ENCODE results near the gene LPXN.
"Not testable (repeated sequence)": the region's sequence is repeated elsewhere in the genome, so short reads cannot be mapped to it uniquely, and the experiment has no call there.

The LPXN gene

DNA sequence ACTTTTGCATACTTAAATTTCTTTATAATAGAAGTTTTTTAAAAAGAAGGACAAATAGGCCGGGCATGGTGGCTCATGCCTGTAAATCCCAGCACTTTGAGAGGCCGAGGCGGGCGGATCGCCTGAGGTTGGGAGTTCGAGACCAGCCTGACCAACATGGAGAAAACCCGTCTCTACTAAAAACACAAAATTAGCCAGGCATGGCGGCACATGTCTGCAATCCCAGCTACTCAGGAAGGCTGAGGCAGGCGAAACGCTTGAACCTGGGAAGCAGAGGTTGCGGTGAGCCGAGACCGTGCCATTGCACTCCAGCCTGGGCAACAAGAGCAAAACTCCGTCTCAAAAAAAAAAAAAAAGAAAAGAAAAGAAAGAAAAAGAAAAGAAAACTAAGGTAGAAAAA, 2.8 kb downstream of the LPXN start:
- not testable (repeated sequence) for H3K9me3 ChIP-seq (ENCODE audit: control insufficient read depth, insufficient read depth, low read length); H3K9ac ChIP-seq (ENCODE audit: low read depth, low read length); H3K4me1 ChIP-seq (ENCODE audit: insufficient read depth, low read length); H3K36me3 ChIP-seq (ENCODE audit: insufficient read depth, low read length)

DNA sequence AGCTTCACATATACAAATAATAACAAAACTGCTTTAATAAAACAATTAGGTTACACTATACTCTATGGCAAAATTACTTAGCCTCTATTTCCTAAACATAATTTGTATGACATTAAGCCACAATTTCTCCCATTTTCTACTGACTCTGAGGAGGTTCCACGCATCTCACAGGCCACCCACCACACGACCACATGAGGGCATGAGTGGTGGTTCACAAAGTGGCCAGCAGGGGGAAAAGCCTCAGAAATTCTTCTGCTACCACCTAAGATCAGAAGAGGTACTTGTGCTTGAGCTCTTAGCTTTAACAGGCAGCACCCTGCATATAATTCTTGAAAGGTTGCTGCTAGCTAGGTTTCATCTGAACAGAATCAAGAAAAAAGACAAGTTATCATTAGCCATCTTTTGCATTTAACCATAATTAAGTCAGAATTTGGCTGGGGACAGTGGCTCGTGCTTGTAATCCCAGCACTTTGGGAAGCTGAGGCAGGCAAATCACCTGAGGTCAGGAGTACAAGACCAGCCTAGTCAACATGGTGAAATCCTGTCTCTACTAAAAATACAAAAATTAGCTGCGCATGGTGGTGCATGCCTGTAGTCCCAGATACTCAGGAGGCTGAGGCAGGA, 7.7 kb downstream of the LPXN start:
- no peaks in the 10 kb centered on the region for H3K36me3 ChIP-seq (ENCODE audit: insufficient read depth, low read length)

DNA sequence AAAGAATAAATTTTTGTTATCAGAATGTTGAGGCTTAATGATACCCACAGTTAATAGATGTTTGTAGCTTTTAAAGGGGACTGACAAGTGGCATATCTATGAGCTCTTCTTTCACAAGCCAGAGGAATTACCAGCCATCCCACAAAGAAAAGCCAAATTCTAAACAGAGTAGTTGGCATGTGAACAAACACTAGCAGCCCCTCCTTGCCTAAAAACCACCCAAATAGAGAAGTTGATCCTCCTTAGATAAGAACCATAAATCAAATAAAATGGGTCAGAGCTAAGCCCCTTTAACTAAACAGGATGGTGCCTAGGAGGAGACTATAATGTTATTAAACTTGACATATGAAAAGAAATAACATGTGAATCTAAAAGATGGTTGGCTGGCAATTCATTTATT, 11.4 kb downstream of the LPXN start:
- no peaks in the 10 kb centered on the region for H3K9me3 ChIP-seq (ENCODE audit: control insufficient read depth, insufficient read depth, low read length)
- no peaks in the 10 kb centered on the region for H3K36me3 ChIP-seq (ENCODE audit: insufficient read depth, low read length)
- no peaks in the 10 kb centered on the region for H3K4me1 ChIP-seq (ENCODE audit: insufficient read depth, low read length)
- H3K9ac ChIP-seq (ENCODE audit: low read depth, low read length): no peak overlapping the region

More for the DNA sequence above, 7.7 kb downstream of the LPXN start:
- Histone ChIP-seq H3K4me1 (ENCODE audit: insufficient read depth, low read length) (no peaks in the 10 kb centered on the region), H3K9me3 (ENCODE audit: control insufficient read depth, insufficient read depth, low read length) (no peaks in the 10 kb centered on the region), H3K9ac (ENCODE audit: low read depth, low read length) (no peak overlapping the region)

DNA sequence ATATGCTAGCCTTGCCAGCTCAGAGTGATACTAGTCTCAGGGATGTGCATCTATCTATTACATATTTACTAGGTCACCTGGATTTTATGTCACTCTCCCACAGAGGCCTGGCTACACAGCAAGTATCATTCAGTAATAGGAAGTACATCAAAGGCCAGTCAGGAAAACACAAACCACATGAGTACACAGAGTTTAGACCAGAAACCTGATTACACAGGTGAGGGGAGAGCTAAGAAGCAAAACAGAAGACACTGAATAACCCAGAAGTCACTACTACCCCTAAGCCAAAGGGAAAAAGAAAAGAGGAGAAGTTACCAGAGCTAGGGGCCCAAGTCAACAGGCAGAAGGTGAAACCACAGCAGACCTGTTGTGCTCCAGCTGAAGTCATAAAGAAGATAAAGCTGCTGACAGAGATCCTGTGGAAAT, 13.3 kb downstream of the LPXN start:
- Histone ChIP-seq H3K4me1 (ENCODE audit: insufficient read depth, low read length) (no peaks in the 10 kb centered on the region), H3K9ac (ENCODE audit: low read depth, low read length) (no peak overlapping the region), H3K36me3 (ENCODE audit: insufficient read depth, low read length) (no peaks in the 10 kb centered on the region), H3K9me3 (ENCODE audit: control insufficient read depth, insufficient read depth, low read length) (no peaks in the 10 kb centered on the region)

DNA sequence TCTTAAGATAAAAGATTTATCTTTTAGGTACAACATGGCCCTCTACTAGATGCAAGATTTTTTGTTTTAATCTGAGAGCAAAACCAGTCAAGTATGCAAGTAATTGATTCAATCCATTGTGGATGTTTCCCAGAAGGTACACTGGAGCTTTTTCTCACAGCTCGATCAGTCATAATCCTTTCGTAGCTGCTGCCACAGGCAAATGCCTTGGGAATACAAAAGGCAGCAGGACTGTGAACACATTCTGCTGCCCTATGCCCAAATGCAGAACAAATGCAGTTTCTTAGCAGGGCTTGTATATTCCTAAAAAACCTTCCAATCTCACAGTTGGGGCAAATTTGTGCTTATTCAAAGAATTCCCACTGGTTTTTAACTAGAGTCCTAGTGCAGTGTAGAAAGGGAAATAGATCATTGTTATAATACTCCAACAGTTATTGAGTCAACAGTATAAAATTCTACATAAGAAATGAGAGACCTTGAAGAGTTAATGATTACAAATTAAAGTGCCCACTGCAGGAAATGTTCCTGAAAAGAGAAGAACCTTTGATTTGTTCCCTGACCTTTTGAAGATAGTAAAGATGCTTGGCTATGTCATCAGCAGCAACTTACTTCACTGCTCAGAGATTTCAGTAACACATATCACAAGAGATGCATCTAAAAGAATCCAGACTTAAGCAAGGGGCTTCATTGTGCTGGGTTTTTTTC, 14.1 kb downstream of the LPXN start:
- no peak overlapping the region for H3K9ac ChIP-seq (ENCODE audit: low read depth, low read length)
- H3K4me1 ChIP-seq (ENCODE audit: insufficient read depth, low read length): no peaks in the 10 kb centered on the region
- H3K36me3 ChIP-seq (ENCODE audit: insufficient read depth, low read length): no peaks in the 10 kb centered on the region
- no peaks in the 10 kb centered on the region for H3K9me3 ChIP-seq (ENCODE audit: control insufficient read depth, insufficient read depth, low read length)

DNA sequence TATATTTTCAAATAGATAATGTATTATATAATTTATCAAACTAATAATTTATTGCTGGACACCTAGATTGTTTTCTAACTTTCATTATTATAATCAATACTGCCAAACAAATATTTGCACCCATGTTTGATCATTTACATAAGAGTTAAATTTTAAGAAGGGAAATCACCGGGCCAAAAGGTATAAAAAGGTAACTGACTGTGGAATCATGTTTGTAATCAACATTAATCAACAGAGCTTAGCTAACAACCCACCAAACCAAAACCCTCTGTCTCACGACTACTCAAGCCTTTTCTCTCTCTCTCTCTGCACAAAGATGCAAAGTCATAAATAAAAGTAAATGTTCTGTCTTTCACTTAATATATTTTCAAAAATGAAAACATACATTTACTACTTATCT, 14.8 kb downstream of the LPXN start:
- no peaks in the 10 kb centered on the region for H3K9me3 ChIP-seq (ENCODE audit: control insufficient read depth, insufficient read depth, low read length)
- no peak overlapping the region for H3K9ac ChIP-seq (ENCODE audit: low read depth, low read length)
- H3K4me1 ChIP-seq (ENCODE audit: insufficient read depth, low read length): no peaks in the 10 kb centered on the region
- H3K36me3 ChIP-seq (ENCODE audit: insufficient read depth, low read length): no peaks in the 10 kb centered on the region

DNA sequence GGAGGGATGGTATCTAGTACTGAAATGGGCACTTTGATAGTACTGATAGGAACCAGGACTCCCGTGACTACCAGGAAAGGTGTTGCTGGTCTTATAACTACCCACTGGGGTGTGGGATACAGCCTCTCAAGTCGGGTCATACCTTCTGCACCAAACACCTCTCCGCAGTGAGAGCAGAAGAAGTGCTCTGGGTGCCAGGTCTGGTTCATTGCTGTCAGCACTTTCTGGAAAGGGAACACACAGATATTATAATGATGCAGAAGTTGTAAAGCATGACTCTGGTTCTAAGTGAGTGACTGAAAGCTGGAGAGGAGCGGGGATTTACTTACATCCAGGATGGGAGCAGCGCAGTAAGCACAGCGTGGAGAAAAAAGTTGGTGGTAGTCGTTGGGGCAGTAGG, 26.0 kb downstream of the LPXN start:
- Histone ChIP-seq H3K9ac (ENCODE audit: low read depth, low read length) (no peak overlapping the region), H3K36me3 (ENCODE audit: insufficient read depth, low read length) (no peaks in the 10 kb centered on the region), H3K4me1 (ENCODE audit: insufficient read depth, low read length) (no peaks in the 10 kb centered on the region), H3K9me3 (ENCODE audit: control insufficient read depth, insufficient read depth, low read length) (no peaks in the 10 kb centered on the region)

DNA sequence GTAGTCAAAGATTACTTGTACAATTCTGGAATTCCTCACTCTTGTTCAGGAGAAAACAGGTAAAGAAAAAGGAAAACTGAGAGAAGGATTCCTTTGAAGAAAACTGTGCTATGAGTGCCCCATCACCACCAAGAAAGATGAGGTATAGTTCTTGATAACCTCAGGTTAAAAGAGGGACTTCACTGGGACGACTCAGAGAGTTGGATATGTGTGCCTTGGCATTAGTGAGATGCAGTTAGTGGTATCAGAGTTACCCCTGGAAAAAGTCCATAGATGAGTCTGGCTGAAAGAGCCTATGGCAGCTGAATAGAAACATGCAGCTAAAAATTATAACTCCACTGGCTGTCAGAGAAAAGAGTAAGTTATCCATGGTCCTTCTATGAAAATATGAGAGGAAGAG, 28.8 kb downstream of the LPXN start:
- Histone ChIP-seq H3K9ac (ENCODE audit: low read depth, low read length) (no peak overlapping the region), H3K9me3 (ENCODE audit: control insufficient read depth, insufficient read depth, low read length) (no peaks in the 10 kb centered on the region)

DNA sequence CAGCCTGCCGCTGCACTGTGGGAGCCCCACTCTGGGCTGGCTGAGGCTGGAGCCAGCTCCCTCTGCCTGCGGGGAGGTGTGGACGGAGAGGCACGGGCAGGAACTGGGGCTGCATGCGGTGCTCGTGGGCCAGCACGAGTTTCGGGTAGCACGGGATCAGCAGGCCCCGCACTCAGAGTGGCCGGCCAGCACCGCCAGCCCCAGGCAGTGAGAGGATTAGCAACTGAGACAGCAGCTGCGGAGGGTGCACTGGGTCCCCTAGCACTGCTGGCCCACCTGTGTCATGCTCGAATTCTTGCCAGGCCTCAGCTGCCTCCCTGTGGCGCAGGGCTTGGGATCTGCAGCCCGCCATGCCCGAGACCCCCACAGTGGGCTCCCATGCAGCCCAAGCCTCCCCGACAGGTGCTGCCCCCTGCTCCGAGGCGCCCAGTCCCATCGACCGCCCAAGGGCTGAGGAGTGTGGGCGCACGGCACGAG, 43.8 kb downstream of the LPXN start:
- Histone ChIP-seq H3K36me3 (ENCODE audit: insufficient read depth, low read length) (no peaks in the 10 kb centered on the region), H3K9ac (ENCODE audit: low read depth, low read length) (no peak overlapping the region), H3K4me1 (ENCODE audit: insufficient read depth, low read length) (no peaks in the 10 kb centered on the region), H3K9me3 (ENCODE audit: control insufficient read depth, insufficient read depth, low read length) (no peaks in the 10 kb centered on the region)

More for the DNA sequence above, 28.8 kb downstream of the LPXN start:
- no peaks in the 10 kb centered on the region for H3K36me3 ChIP-seq (ENCODE audit: insufficient read depth, low read length)
- no peaks in the 10 kb centered on the region for H3K4me1 ChIP-seq (ENCODE audit: insufficient read depth, low read length)

DNA sequence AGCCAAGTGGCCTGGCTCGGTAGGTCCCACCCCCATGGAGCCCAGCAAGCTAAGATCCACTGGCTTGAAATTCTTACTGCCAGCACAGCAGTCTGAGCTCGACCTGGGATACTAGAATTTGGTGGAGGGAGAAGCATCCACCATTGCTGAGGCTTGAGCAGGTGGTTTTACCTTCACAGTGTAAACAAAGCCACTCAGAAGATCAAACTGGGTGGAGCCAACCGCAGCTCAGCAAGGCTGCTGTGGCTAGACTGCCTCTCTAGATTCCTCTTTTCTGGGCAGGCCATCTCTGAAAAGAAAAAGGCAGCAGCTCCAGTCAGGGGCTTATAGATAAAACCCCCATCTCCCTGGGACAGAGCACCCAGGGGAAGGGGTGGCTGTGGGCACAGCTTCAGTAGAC, 45.4 kb downstream of the LPXN start:
- Histone ChIP-seq H3K9me3 (ENCODE audit: control insufficient read depth, insufficient read depth, low read length) (no peaks in the 10 kb centered on the region), H3K36me3 (ENCODE audit: insufficient read depth, low read length) (no peaks in the 10 kb centered on the region), H3K9ac (ENCODE audit: low read depth, low read length) (no peak overlapping the region), H3K4me1 (ENCODE audit: insufficient read depth, low read length) (no peaks in the 10 kb centered on the region)

DNA sequence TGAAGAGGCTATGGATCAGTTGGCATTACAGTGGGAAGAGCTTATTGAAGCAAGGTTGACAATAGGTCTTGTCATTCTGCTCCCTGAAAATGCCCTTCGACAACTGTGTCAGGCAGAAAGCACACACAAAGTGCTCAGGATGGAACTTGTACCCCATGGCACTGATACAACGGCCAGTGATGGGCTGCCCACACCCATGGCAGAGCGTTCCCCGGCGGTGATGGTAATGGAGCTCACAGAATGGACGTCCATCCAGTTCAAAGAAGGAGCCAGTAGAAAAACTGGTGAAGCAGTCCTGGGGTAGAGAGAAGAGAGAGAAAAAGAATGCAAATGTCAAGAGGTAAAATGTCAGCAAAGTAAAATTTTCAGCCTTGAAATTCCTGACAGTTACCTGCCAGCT, 48.2 kb downstream of the LPXN start:
- H3K4me1 ChIP-seq (ENCODE audit: insufficient read depth, low read length): 0 out of 2 replicates have a peak, but pooled peaks cover 2% of the 10 kb centered on the region
- no peaks in the 10 kb centered on the region for H3K9me3 ChIP-seq (ENCODE audit: control insufficient read depth, insufficient read depth, low read length)
- H3K36me3 ChIP-seq (ENCODE audit: insufficient read depth, low read length): no peaks in the 10 kb centered on the region
- H3K9ac ChIP-seq (ENCODE audit: low read depth, low read length): no peak overlapping the region

DNA sequence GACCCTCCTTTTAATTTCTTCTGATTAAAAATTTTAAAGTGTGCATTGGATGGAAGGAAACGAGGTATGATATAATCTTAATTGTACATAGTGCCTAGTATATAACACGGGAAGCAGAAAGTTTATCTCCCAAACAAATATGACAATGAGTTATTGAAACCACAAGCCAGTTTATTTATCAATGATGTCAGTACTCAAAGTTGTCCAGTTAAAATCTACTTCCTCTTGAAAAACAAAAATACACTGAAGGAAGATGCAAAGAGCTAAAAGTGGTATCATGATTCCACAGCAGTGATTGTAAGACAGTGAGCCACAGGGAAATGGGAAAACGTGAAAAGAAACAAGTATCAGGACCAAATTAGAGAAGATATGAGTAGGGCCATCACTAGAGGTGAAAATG, 48.9 kb downstream of the LPXN start:
- no peak overlapping the region for H3K9ac ChIP-seq (ENCODE audit: low read depth, low read length)
- H3K36me3 ChIP-seq (ENCODE audit: insufficient read depth, low read length): no peaks in the 10 kb centered on the region
- no peaks in the 10 kb centered on the region for H3K9me3 ChIP-seq (ENCODE audit: control insufficient read depth, insufficient read depth, low read length)
- 0 out of 2 replicates have a peak, but pooled peaks cover 2% of the 10 kb centered on the region for H3K4me1 ChIP-seq (ENCODE audit: insufficient read depth, low read length)

DNA sequence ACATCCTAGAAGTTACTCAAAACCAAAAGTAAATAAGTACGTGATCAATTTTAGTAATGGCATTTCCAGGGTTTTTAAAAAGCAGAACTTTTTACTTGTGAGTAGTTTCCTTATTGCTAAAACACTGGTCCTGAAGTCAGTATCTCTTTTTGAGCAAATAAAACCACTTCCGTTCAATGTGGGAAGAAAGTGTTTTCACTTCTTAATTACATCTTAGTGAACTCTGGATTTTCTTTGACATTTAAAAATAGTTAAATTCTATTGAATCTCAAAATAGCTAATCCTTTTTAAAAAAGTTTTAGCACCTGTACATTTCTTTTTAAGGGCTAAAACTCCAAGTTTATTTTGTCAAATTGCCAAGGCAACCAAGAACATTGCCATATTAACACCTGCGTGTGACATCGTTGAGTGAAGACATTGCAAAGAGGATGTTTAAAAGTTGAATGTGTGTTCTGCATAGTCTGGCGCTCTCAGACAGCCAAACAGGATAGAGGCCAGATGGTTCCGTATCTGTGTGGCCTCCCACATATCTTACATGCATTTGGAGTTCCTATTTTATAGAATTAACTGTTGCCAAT, 50.5 kb downstream of the LPXN start:
- Histone ChIP-seq H3K36me3 (ENCODE audit: insufficient read depth, low read length) (no peaks in the 10 kb centered on the region), H3K9ac (ENCODE audit: low read depth, low read length) (no peak overlapping the region), H3K4me1 (ENCODE audit: insufficient read depth, low read length) (0 out of 2 replicates have a peak, but pooled peaks cover 2% of the 10 kb centered on the region), H3K9me3 (ENCODE audit: control insufficient read depth, insufficient read depth, low read length) (no peaks in the 10 kb centered on the region)

DNA sequence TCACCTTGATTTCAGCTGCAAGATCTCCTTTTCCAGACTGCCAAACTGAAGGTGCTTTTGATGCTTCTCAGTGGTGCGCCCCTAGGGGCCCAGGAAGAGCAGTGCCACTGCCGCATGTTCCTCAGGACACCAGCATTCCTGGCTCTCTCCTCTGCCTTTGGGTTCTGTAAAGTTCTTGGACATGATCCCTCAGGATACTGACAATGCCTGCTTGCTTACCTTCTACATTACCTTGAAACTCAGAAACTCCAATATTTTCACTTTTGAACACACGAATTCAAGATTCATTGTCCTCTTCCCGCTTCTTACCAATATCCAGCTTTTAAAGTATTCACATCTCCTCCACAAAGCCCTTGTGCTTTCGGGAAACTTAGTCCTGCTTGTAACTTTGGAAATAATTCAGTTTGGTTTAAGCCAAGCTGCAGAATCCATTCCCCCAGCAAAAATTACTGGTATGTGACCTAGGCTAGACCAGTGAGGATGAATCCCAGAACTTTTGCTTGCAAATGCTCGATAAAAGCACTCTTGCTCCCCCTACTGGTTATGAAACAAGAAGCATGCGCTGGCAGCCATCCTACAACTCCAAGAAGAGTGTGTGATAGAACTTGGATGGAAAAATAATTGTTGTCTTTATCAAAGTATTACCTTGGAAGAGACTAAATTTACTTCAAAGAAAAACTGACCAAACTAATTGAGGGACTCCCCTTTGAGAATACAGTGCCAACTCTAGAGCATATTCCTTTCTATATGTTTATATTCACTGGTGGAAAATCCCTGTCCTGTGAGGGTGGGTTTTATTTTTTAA, 51.2 kb downstream of the LPXN start:
- Histone ChIP-seq H3K36me3 (ENCODE audit: insufficient read depth, low read length) (no peaks in the 10 kb centered on the region), H3K9me3 (ENCODE audit: control insufficient read depth, insufficient read depth, low read length) (no peaks in the 10 kb centered on the region), H3K9ac (ENCODE audit: low read depth, low read length) (peak overlapping the region; percentile 48; the same call in 1 of the 2 replicates), H3K4me1 (ENCODE audit: insufficient read depth, low read length) (0 out of 2 replicates have a peak, but pooled peaks cover 2% of the 10 kb centered on the region)
